ENCODE data around the gene INSC. TPM values are rescaled to one million over a fixed set of nuclear protein-coding genes. Genes with fewer than 3 reads are reported as not detected.

Gene INSC
- total RNA-seq, 1 experiment from 2014 or later: not detected

DNA sequence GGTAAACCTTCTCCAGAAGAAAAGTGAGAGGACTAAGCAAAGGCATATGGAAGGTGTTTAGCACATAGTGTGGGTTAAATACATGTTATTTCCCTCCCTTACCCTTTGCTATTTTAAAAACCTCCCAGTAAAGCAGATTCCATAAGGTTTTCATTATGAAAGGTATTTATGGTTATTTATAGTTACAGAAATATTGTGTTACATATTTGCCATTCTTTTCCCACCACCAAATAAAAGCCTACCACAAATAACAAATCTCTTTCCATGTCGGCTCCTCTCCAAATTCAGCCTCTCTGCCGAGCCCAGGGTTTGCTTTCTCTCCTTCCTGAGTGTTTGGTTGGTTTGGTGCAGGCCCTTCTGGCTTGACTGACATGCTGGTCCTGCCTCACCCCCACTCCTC lies 64.4 kb downstream of the INSC start:
- DNase-seq: no peak

DNA sequence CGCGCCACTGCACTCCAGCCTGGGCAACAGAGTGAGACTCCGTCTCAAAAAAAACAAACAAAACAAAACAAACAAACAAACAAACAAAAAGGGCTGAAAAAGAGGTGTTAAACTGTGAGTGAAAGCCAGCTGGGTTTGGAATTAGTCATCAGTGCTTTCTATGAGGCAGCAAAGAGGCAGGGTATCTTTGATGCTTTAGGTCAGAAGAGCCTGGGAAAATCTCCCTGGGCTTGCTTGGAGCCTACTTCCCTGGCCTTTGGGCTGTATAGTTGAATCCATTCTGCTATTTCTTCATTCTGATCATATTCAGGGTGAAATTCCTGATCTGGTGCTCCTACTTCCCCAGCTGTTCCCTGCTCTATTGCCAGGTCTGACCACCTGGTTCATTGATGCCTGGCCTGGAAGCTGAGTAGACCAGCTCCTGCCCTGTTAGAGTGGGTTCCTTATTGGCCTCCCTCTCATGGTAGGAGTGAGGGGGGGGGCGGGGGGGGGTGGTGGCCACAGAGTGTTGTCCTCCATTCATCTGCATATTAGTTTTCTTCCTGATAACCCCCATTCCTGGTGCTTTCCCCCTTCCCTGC lies 65.6 kb downstream of the INSC start:
- ChIA-PET POLR2A (no interaction called here), CTCF (interaction anchor here (0.7 kb wide), 1 partner anchor 278 kb away, joined by 10 read pairs; no protein-coding TSS in a partner anchor)
- no peaks in the 10 kb centered on the region for H3K27me3 ChIP-seq (replicated peaks; ENCODE audit: control insufficient read depth, insufficient read depth, low read length)
- no peak overlapping the region for H3K4me3 ChIP-seq (ENCODE audit: low read depth, low read length)
- no peak for DNase-seq
- peaks cover 10% of the 10 kb centered on the region for H3K27me3 Mint-ChIP-seq (ENCODE audit: insufficient read depth, unreplicated experiment)
- BruUV-seq (replicated peaks): no TSS peak
- H3K36me3 ChIP-seq (ENCODE audit: control insufficient read depth, insufficient read depth, low read length): no peaks in the 10 kb centered on the region
- intact Hi-C loops (cut with micrococcal nuclease; ENCODE audit: unreplicated experiment): no loop called here
- no peak overlapping the region for H3K4me3 Mint-ChIP-seq (ENCODE audit: unreplicated experiment)
- H3K9me3 ChIP-seq: no peaks in the 10 kb centered on the region
- H3K4me1 ChIP-seq: no peaks in the 10 kb centered on the region
- H3K36me3 Mint-ChIP-seq (ENCODE audit: insufficient read depth, unreplicated experiment): no peaks in the 10 kb centered on the region
- TF ChIP-seq, protein P1, sequence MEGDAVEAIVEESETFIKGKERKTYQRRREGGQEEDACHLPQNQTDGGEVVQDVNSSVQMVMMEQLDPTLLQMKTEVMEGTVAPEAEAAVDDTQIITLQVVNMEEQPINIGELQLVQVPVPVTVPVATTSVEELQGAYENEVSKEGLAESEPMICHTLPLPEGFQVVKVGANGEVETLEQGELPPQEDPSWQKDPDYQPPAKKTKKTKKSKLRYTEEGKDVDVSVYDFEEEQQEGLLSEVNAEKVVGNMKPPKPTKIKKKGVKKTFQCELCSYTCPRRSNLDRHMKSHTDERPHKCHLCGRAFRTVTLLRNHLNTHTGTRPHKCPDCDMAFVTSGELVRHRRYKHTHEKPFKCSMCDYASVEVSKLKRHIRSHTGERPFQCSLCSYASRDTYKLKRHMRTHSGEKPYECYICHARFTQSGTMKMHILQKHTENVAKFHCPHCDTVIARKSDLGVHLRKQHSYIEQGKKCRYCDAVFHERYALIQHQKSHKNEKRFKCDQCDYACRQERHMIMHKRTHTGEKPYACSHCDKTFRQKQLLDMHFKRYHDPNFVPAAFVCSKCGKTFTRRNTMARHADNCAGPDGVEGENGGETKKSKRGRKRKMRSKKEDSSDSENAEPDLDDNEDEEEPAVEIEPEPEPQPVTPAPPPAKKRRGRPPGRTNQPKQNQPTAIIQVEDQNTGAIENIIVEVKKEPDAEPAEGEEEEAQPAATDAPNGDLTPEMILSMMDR (IDR thresholded peaks at IDR 0.05; ENCODE audit: insufficient read depth in 1 of 2, low read depth in 1 of 2, low read length in 1 of 2, severe bottlenecking in 1 of 2, unreplicated experiment in 1 of 2): no peak
- H3K9me3 Mint-ChIP-seq (ENCODE audit: unreplicated experiment): no peaks in the 10 kb centered on the region
- H3K27ac Mint-ChIP-seq (ENCODE audit: unreplicated experiment): no peak overlapping the region
- no peaks in the 10 kb centered on the region for H3K4me1 Mint-ChIP-seq (ENCODE audit: low read depth, unreplicated experiment)

More for the DNA sequence above, 64.4 kb downstream of the INSC start:
- POLR2A ChIA-PET: no interaction called here
- no peaks in the 10 kb centered on the region for H3K9me3 Mint-ChIP-seq (ENCODE audit: unreplicated experiment)
- H3K4me3 Mint-ChIP-seq (ENCODE audit: unreplicated experiment): no peak overlapping the region
- H3K27me3 ChIP-seq (replicated peaks; ENCODE audit: control insufficient read depth, insufficient read depth, low read length): no peaks in the 10 kb centered on the region
- no peaks in the 10 kb centered on the region for H3K36me3 ChIP-seq (ENCODE audit: control insufficient read depth, insufficient read depth, low read length)
- CTCF ChIA-PET: no interaction called here
- peaks cover 14% of the 10 kb centered on the region for H3K27me3 Mint-ChIP-seq (ENCODE audit: insufficient read depth, unreplicated experiment)
- BruUV-seq (replicated peaks): no TSS peak
- H3K4me1 Mint-ChIP-seq (ENCODE audit: low read depth, unreplicated experiment): no peaks in the 10 kb centered on the region
- no peaks in the 10 kb centered on the region for H3K36me3 Mint-ChIP-seq (ENCODE audit: insufficient read depth, unreplicated experiment)
- no peak overlapping the region for H3K27ac Mint-ChIP-seq (ENCODE audit: unreplicated experiment)
- H3K9me3 ChIP-seq: no peaks in the 10 kb centered on the region
- TF ChIP-seq, protein P1 (IDR thresholded peaks at IDR 0.05; ENCODE audit: insufficient read depth in 1 of 2, low read depth in 1 of 2, low read length in 1 of 2, severe bottlenecking in 1 of 2, unreplicated experiment in 1 of 2): no peak
- no peak overlapping the region for H3K4me3 ChIP-seq (ENCODE audit: low read depth, low read length)
- intact Hi-C loops (cut with micrococcal nuclease; ENCODE audit: unreplicated experiment): no loop called here
- H3K4me1 ChIP-seq: no peaks in the 10 kb centered on the region

DNA sequence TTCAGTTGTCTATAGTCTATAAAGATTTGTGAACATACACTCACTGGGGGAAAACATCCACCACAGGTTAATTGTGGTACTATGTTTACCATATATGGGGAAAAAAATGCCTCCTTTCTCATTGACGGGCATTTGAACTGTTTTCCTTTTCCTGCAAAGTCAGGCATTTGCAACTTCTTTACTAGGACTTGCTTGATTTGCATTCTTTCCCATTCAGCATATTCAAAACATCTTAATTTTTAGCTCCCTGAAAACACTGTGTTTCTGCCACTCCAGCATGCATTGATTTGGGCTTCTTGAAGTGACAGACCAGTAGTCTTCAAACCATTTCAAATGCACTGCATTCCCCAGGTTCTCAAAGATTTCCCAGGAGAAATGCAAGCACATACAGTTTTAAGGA lies 67.6 kb downstream of the INSC start:
- no peaks in the 10 kb centered on the region for H3K4me1 ChIP-seq
- intact Hi-C loops (cut with micrococcal nuclease; ENCODE audit: unreplicated experiment): no loop called here
- CTCF ChIA-PET: no interaction called here
- H3K27me3 ChIP-seq (replicated peaks; ENCODE audit: control insufficient read depth, insufficient read depth, low read length): no peaks in the 10 kb centered on the region
- POLR2A ChIA-PET: no interaction called here
- H3K9me3 ChIP-seq: no peaks in the 10 kb centered on the region
- BruUV-seq (replicated peaks): no TSS peak
- no peak overlapping the region for H3K27ac Mint-ChIP-seq (ENCODE audit: unreplicated experiment)
- TF ChIP-seq, protein P1 (IDR thresholded peaks at IDR 0.05; ENCODE audit: insufficient read depth in 1 of 2, low read depth in 1 of 2, low read length in 1 of 2, severe bottlenecking in 1 of 2, unreplicated experiment in 1 of 2): no peak
- no peak for DNase-seq
- H3K4me3 Mint-ChIP-seq (ENCODE audit: unreplicated experiment): no peak overlapping the region
- no peak overlapping the region for H3K4me3 ChIP-seq (ENCODE audit: low read depth, low read length)
- no peaks in the 10 kb centered on the region for H3K4me1 Mint-ChIP-seq (ENCODE audit: low read depth, unreplicated experiment)
- H3K36me3 Mint-ChIP-seq (ENCODE audit: insufficient read depth, unreplicated experiment): no peaks in the 10 kb centered on the region
- peaks cover 13% of the 10 kb centered on the region for H3K27me3 Mint-ChIP-seq (ENCODE audit: insufficient read depth, unreplicated experiment)
- no peaks in the 10 kb centered on the region for H3K36me3 ChIP-seq (ENCODE audit: control insufficient read depth, insufficient read depth, low read length)
- no peaks in the 10 kb centered on the region for H3K9me3 Mint-ChIP-seq (ENCODE audit: unreplicated experiment)
